ENCODE data around the gene DNAJC12.

Gene DNAJC12

GRCh38 chr10:67853512-67853911 is 15.5 kb upstream of the DNAJC12 start:
- H2AFZ ChIP-seq = no peak overlapping the region
- no peaks in the 10 kb centered on the region for H3K9me3 ChIP-seq (ENCODE audit: control insufficient read depth, low read length)
- H3K36me3 ChIP-seq (ENCODE audit: control insufficient read depth, insufficient read depth, low read length) = no peaks in the 10 kb centered on the region
- H3K4me1 ChIP-seq = no peaks in the 10 kb centered on the region
- no peak overlapping the region for H3K4me2 ChIP-seq (ENCODE audit: low read length)
- no peaks in the 10 kb centered on the region for H3K79me2 ChIP-seq
- no peak overlapping the region for H3K27ac ChIP-seq
- H3K9ac ChIP-seq = no peak overlapping the region
- TF ChIP-seq CTCF (IDR thresholded peaks at IDR 0.05) = no peak
- no peak overlapping the region for H3K4me3 ChIP-seq (ENCODE audit: low read depth, low read length)
- H3K27me3 ChIP-seq (ENCODE audit: control insufficient read depth, insufficient read depth, low read length) = no peaks in the 10 kb centered on the region

- Histone ChIP-seq H3K36me3 (ENCODE audit: control insufficient read depth, insufficient read depth, low read length) (no peaks in the 10 kb centered on the region), H3K4me2 (ENCODE audit: low read length) (no peak overlapping the region), H3K4me1 (no peaks in the 10 kb centered on the region), H2AFZ (no peak overlapping the region), H3K9ac (no peak overlapping the region), H3K79me2 (no peaks in the 10 kb centered on the region), H3K9me3 (ENCODE audit: control insufficient read depth, low read length) (no peaks in the 10 kb centered on the region), H3K4me3 (ENCODE audit: low read depth, low read length) (no peak overlapping the region), H3K27ac (no peak overlapping the region), H3K27me3 (ENCODE audit: control insufficient read depth, insufficient read depth, low read length) (no peaks in the 10 kb centered on the region)
- TF ChIP-seq CTCF (IDR thresholded peaks at IDR 0.05) = no peak
These were observed 14.8 kb upstream of the DNAJC12 start for GRCh38 chr10:67852761-67853160.

GRCh38 chr10:67851186-67851585 is 13.2 kb upstream of the DNAJC12 start:
- no peaks in the 10 kb centered on the region for H3K4me1 ChIP-seq
- TF ChIP-seq CTCF (IDR thresholded peaks at IDR 0.05) = no peak
- no peaks in the 10 kb centered on the region for H3K79me2 ChIP-seq
- no peak overlapping the region for H3K4me3 ChIP-seq (ENCODE audit: low read depth, low read length)
- H3K4me2 ChIP-seq (ENCODE audit: low read length) = no peak overlapping the region
- no peaks in the 10 kb centered on the region for H3K36me3 ChIP-seq (ENCODE audit: control insufficient read depth, insufficient read depth, low read length)
- no peak overlapping the region for H3K27ac ChIP-seq
- H2AFZ ChIP-seq = no peak overlapping the region
- no peak overlapping the region for H3K9ac ChIP-seq
- no peaks in the 10 kb centered on the region for H3K27me3 ChIP-seq (ENCODE audit: control insufficient read depth, insufficient read depth, low read length)
- no peaks in the 10 kb centered on the region for H3K9me3 ChIP-seq (ENCODE audit: control insufficient read depth, low read length)

GRCh38 chr10:67849331-67850011 is 11.5 kb upstream of the DNAJC12 start:
- Histone ChIP-seq H3K4me2 (ENCODE audit: low read length) (peak overlapping the region; percentile 99), H3K9me3 (ENCODE audit: control insufficient read depth, low read length) (no peaks in the 10 kb centered on the region), H3K27me3 (ENCODE audit: control insufficient read depth, insufficient read depth, low read length) (no peaks in the 10 kb centered on the region), H2AFZ (peak overlapping the region; percentile 94), H3K27ac (peak overlapping the region; percentile 66), H3K4me1 (no peaks in the 10 kb centered on the region), H3K9ac (peak overlapping the region; percentile 10), H3K4me3 (ENCODE audit: low read depth, low read length) (peak overlapping the region; percentile 94), H3K36me3 (ENCODE audit: control insufficient read depth, insufficient read depth, low read length) (no peaks in the 10 kb centered on the region), H3K79me2 (no peaks in the 10 kb centered on the region)
- no peak for TF ChIP-seq CTCF (IDR thresholded peaks at IDR 0.05)

- H3K27me3 ChIP-seq (ENCODE audit: control insufficient read depth, insufficient read depth, low read length) = no peaks in the 10 kb centered on the region
- H2AFZ ChIP-seq = no peak overlapping the region
- no peak overlapping the region for H3K4me2 ChIP-seq (ENCODE audit: low read length)
- no peak overlapping the region for H3K27ac ChIP-seq
- no peaks in the 10 kb centered on the region for H3K4me1 ChIP-seq
- no peaks in the 10 kb centered on the region for H3K9me3 ChIP-seq (ENCODE audit: control insufficient read depth, low read length)
- H3K79me2 ChIP-seq = no peaks in the 10 kb centered on the region
- H3K9ac ChIP-seq = no peak overlapping the region
- no peaks in the 10 kb centered on the region for H3K36me3 ChIP-seq (ENCODE audit: control insufficient read depth, insufficient read depth, low read length)
- no peak for TF ChIP-seq CTCF (IDR thresholded peaks at IDR 0.05)
- no peak overlapping the region for H3K4me3 ChIP-seq (ENCODE audit: low read depth, low read length)
These were observed 5.3 kb upstream of the DNAJC12 start for GRCh38 chr10:67843284-67843683.

Measured in parathyroid adenoma (tissue), 2 donors.